ENCODE measurements around the gene JKAMP. TPM values are rescaled to one million over a fixed set of nuclear protein-coding genes. Genes with fewer than 3 reads are reported as not detected.

Gene JKAMP
- total and polyA plus RNA-seq, 2 of the 8 experiments (the other 6 are each of a cell fraction or from before 2014, with no cell fraction given), result 34.9 to 182 TPM

GRCh38 chr14:59475709-59476108 is 8.6 kb upstream of the JKAMP start:
- Histone ChIP-seq H4K91ac (replicated peaks; ENCODE audit: insufficient read length, low read length) (no peak overlapping the region), H3K9ac (replicated peaks in 1 of 4; ENCODE audit: extremely low read depth in 1 of 4, low read depth in 3 of 4, low read length in 3 of 4) (no peak overlapping the region), H3K79me2 (ENCODE audit: control insufficient read depth in 1 of 2, insufficient read depth in 2 of 2, low read length in 2 of 2) (no peaks in the 10 kb centered on the region), H2AFZ (ENCODE audit: low read length) (no peak overlapping the region), H2BK20ac (ENCODE audit: low read length) (no peak overlapping the region), H3K79me1 (ENCODE audit: low read depth, low read length) (no peaks in the 10 kb centered on the region; the same call in 1 of the 2 replicates), H3K23ac (ENCODE audit: insufficient read length) (no peak overlapping the region), H3K27me3 (replicated peaks in 1 of 4; ENCODE audit: control insufficient read depth in 3 of 4, extremely low read depth in 1 of 4, insufficient read depth in 3 of 4, low read length in 3 of 4) (no peaks in the 10 kb centered on the region), H3K23me2 (ENCODE audit: low read depth, low read length) (no peaks in the 10 kb centered on the region), H3K18ac (ENCODE audit: extremely low read depth, low read length) (no peak overlapping the region), H3K56ac (replicated peaks; ENCODE audit: insufficient read length, low read depth, low read length) (no peak overlapping the region), H3K27ac (ENCODE audit: low read depth, low read length) (no peak overlapping the region), H4K20me1 (replicated peaks in 1 of 2; ENCODE audit: control insufficient read depth in 1 of 2, insufficient read depth in 2 of 2, low read length in 2 of 2) (no peaks in the 10 kb centered on the region), H3K4me1 (replicated peaks in 1 of 4; ENCODE audit: control insufficient read depth in 3 of 4, insufficient read depth in 4 of 4, low read length in 3 of 4) (no peaks in the 10 kb centered on the region), H2BK5ac (ENCODE audit: low read depth, low read length) (no peak overlapping the region), H2AK5ac (ENCODE audit: low read depth, low read length) (no peak overlapping the region), H2BK15ac (ENCODE audit: low read length) (no peak overlapping the region), H3K36me3 (ENCODE audit: control insufficient read depth in 2 of 4, insufficient read depth in 4 of 4, low read length in 3 of 4) (peaks cover 11 to 50% (median 23%) of the 10 kb centered on the region in 4 experiments), H3K9me3 (ENCODE audit: insufficient read depth in 2 of 2, low read depth in 1 of 2, low read length in 1 of 2) (no peaks in the 10 kb centered on the region), H4K5ac (ENCODE audit: insufficient read length, low read depth, low read length) (no peak overlapping the region), H4K8ac (ENCODE audit: extremely low read depth, insufficient read depth, low read length) (no peak overlapping the region), H3K14ac (ENCODE audit: insufficient read length) (no peak overlapping the region), H2BK12ac (ENCODE audit: low read depth, low read length) (no peak overlapping the region), H3K4me2 (ENCODE audit: insufficient read depth in 1 of 2, low read depth in 2 of 2, low read length in 2 of 2) (no peak overlapping the region), H3K4me3 (ENCODE audit: extremely low read depth in 1 of 4, insufficient read depth in 2 of 4, low read depth in 3 of 4, low read length in 4 of 4) (no peak overlapping the region), H2BK120ac (replicated peaks; ENCODE audit: low read depth, low read length) (no peak overlapping the region), H3K4ac (replicated peaks; ENCODE audit: insufficient read length, low read depth, low read length) (no peak overlapping the region)
- DNase-seq (ENCODE audit: low read depth in 1 of 2, low spot score in 2 of 2) (no peak), FAIRE-seq (no peak)
- POLR2A ChIA-PET (ENCODE audit: partially characterized antibody), result interaction anchor here (0.8 to 2.0 kb wide), 2 partner anchors 8 to 11 kb away, joined by 3 to 6 read pairs; partner anchors contain the start of genes JKAMP and L3HYPDH
- WGBS, 2 experiments (ENCODE audit: extremely low coverage in 1 of 2, insufficient coverage in 1 of 2, insufficient read length in 1 of 2, insufficient replicate concordance in 2 of 2, low coverage in 1 of 2, low lambda C conversion rate in 2 of 2, missing lambda C conversion rate in 1 of 2), result 100% methylated on average over 1 of the region's 1 CpG; no CpG with 5 or more reads in 1 of the 2 experiments
- CTCF ChIA-PET (ENCODE audit: partially characterized antibody), result interaction anchor here (0.7 to 3.3 kb wide), 3 partner anchors 10 to 469 kb away, joined by 3 to 11 read pairs (median 3); partner anchors contain the start of gene CCDC175
- TF ChIP-seq ATF3 (IDR thresholded peaks at IDR 0.05; ENCODE audit: insufficient read depth, low read depth, low read length), result no peak
- no peak for TF ChIP-seq SRF (IDR thresholded peaks at IDR 0.05; ENCODE audit: low read depth, low read length)
- TF ChIP-seq TAF1 (IDR thresholded peaks at IDR 0.05; ENCODE audit: low read depth, low read length), result no peak
- TF ChIP-seq SP1 (IDR thresholded peaks at IDR 0.05; ENCODE audit: low read depth, low read length), result no peak
- TF ChIP-seq NRF1 (IDR thresholded peaks at IDR 0.05; ENCODE audit: low read depth, low read length), result no peak

Data from H1 (cell line).